Bronchial epithelial cell (primary cell): Measurements from ENCODE around the gene CPB2. TPM values are rescaled to one million over a fixed set of nuclear protein-coding genes. Genes with fewer than 3 reads are reported as not detected.

Experiments
- DNase-seq: peaks from one replicate; pipeline ENCODE4 v3.0.0-alpha.2; 2010; ENCODE audit warnings: low read depth
- FAIRE-seq: peaks from 2 replicates; lab custom pipeline; 2011; peaks lifted over from hg19 to GRCh38; lab: Jason Lieb, UNC
- H3K27me3 ChIP-seq: 2 replicates; pipeline ENCODE4 v1.5.1; 2011; ENCODE audit warnings: low read length; ENCODE audit not compliant: control insufficient read depth, insufficient read depth
- H3K36me3 ChIP-seq: 2 replicates; pipeline ENCODE4 v1.5.1; 2011; ENCODE audit warnings: low read length; ENCODE audit not compliant: control insufficient read depth, insufficient read depth
- H3K4me3 ChIP-seq: 2 replicates; pipeline ENCODE4 v1.5.1; 2011; ENCODE audit warnings: mild to moderate bottlenecking, low read depth, low read length, control low read depth
- CTCF ChIP-seq: IDR thresholded peaks from 2 replicates; pipeline ENCODE4 v1.5.1; 2011; ENCODE audit warnings: mild to moderate bottlenecking, moderate library complexity, low read length, control low read depth, inconsistent platforms; ENCODE audit not compliant: insufficient read depth, severe bottlenecking
- total RNA-seq: library from RNA; depleted of rRNA; stranded (reverse); fragments of >200 nt; gene quantifications from 2 replicates; pipeline ENCODE4 v1.2.1, GENCODE V29; 2014

The CPB2 gene
- total RNA-seq, 1 donor from 2014 or later, result not detected

GRCh38 chr13:46126056-46126455 lies 21.2 kb upstream of the CPB2 start:
- no peak for FAIRE-seq
- no peak for TF ChIP-seq CTCF
- H3K4me3 ChIP-seq, result no peak overlapping the region

GRCh38 chr13:46124967-46125933 lies 20.4 kb upstream of the CPB2 start:
- no peak for DNase-seq

More at GRCh38 chr13:46126056-46126455, 21.2 kb upstream of the CPB2 start:
- no peak for DNase-seq
- H3K36me3 ChIP-seq, result no peaks in the 10 kb centered on the region
- peaks cover 2% of the 10 kb centered on the region for H3K27me3 ChIP-seq

GRCh38 chr13:46124531-46124966 lies 19.7 kb upstream of the CPB2 start:
- no peak for TF ChIP-seq CTCF
- FAIRE-seq, result no peak

More at GRCh38 chr13:46124967-46125933, 20.4 kb upstream of the CPB2 start:
- no peak for TF ChIP-seq CTCF
- H3K36me3 ChIP-seq, result no peaks in the 10 kb centered on the region
- peaks cover 2% of the 10 kb centered on the region for H3K27me3 ChIP-seq
- FAIRE-seq, result no peak
- no peak overlapping the region for H3K4me3 ChIP-seq

GRCh38 chr13:46122304-46122703 lies 17.5 kb upstream of the CPB2 start:
- H3K36me3 ChIP-seq, result no peaks in the 10 kb centered on the region
- no peak for TF ChIP-seq CTCF
- H3K4me3 ChIP-seq, result no peak overlapping the region
- DNase-seq (no peak), FAIRE-seq (no peak)
- H3K27me3 ChIP-seq, result no peaks in the 10 kb centered on the region

More at GRCh38 chr13:46124531-46124966, 19.7 kb upstream of the CPB2 start:
- no peak for DNase-seq
- no peaks in the 10 kb centered on the region for H3K36me3 ChIP-seq
- H3K4me3 ChIP-seq, result no peak overlapping the region
- no peaks in the 10 kb centered on the region for H3K27me3 ChIP-seq

GRCh38 chr13:46121597-46122163 lies 16.8 kb upstream of the CPB2 start:
- H3K36me3 ChIP-seq, result no peaks in the 10 kb centered on the region
- no peak for FAIRE-seq
- TF ChIP-seq CTCF, result no peak

More at GRCh38 chr13:46121597-46122163, 16.8 kb upstream of the CPB2 start:
- H3K27me3 ChIP-seq, result no peaks in the 10 kb centered on the region
- H3K4me3 ChIP-seq, result no peak overlapping the region
- DNase-seq, result no peak
